Activated T-cell treated with anti-CD3 and anti-CD28 coated beads for 48 hours (primary cell): ENCODE data around the gene MKI67.
"Not testable (repeated sequence)": the region's sequence is repeated elsewhere in the genome, so short reads cannot be mapped to it uniquely, and the experiment has no call there.

ENCODE experiments used
- DNase-seq: peaks from one replicate; pipeline ENCODE4 v3.0.0-alpha.2; 2020; ENCODE audit warnings: low read depth

The MKI67 gene, protein sequence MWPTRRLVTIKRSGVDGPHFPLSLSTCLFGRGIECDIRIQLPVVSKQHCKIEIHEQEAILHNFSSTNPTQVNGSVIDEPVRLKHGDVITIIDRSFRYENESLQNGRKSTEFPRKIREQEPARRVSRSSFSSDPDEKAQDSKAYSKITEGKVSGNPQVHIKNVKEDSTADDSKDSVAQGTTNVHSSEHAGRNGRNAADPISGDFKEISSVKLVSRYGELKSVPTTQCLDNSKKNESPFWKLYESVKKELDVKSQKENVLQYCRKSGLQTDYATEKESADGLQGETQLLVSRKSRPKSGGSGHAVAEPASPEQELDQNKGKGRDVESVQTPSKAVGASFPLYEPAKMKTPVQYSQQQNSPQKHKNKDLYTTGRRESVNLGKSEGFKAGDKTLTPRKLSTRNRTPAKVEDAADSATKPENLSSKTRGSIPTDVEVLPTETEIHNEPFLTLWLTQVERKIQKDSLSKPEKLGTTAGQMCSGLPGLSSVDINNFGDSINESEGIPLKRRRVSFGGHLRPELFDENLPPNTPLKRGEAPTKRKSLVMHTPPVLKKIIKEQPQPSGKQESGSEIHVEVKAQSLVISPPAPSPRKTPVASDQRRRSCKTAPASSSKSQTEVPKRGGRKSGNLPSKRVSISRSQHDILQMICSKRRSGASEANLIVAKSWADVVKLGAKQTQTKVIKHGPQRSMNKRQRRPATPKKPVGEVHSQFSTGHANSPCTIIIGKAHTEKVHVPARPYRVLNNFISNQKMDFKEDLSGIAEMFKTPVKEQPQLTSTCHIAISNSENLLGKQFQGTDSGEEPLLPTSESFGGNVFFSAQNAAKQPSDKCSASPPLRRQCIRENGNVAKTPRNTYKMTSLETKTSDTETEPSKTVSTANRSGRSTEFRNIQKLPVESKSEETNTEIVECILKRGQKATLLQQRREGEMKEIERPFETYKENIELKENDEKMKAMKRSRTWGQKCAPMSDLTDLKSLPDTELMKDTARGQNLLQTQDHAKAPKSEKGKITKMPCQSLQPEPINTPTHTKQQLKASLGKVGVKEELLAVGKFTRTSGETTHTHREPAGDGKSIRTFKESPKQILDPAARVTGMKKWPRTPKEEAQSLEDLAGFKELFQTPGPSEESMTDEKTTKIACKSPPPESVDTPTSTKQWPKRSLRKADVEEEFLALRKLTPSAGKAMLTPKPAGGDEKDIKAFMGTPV (N-terminal part only)

DNA sequence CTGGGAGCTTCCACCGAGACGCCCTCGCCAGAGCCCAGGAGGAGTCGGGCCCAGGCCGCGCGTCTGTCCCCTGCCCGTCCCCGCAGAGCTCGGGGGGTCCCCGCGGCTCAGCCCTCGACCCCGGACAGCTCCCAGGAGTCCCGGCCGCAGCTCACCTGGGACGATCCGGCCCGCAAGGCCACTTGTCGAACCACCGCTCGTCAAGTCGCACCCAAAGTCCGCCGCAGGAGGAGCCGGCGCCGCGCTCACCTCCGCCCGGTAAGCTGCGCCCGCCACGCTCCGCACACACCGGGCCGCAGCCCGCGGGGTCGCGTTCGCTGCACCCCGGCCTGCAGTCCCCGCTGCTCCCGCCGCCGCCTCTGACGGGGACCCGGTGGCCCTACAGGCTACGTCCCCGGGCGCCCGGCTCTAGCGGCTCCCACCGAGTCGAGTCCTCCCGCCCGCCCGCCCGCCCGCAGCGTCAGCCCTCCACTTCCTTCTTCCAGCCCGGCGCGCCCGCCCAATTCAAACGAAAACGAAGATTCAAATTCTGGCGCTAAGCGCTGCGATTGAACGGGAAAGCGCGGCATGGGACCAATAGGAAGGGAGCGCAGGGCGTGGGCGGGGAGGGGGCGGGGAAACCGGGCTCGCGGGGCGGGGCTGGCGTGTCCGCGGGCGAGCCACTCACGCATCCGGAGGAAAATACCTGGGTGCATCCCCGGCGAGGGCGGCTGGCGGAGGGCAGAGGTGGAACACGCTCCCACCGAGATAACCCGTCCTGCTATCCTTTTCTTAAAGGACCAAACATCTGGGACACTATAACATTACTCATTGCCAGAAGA, at the start of gene MKI67:
Gene MKI67 (minus strand): TSS at position 480 of the 821 bp plus-strand sequence. CDS start 756 bp downstream, outside the sequence.
- DNase-seq = peak; percentile 85

GRCh38 chr10:128174581-128175559, 48.6 kb upstream of the MKI67 start:
- no peak for DNase-seq

DNA sequence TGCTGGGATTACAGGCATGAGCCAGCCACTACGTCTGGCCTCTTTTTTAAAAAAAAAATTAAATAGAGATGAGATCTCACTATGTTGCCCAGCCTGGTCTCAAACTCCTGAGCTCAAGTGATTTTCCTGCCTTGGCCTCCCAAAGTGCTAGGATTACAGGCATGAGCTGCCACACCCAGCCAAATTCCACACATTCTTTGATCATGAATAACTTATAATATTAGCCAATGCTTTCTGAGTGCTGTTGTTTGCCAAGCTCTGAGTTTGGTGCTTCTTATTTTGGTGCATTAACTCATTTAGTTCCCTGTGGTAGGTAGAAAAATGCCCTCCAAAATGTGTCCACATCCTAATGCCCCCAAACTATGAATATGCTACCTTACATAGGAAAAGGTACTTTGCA, 47.2 kb upstream of the MKI67 start:
- no peak for DNase-seq

GRCh38 chr10:128172756-128173155, 46.5 kb upstream of the MKI67 start:
- DNase-seq = no peak

DNA sequence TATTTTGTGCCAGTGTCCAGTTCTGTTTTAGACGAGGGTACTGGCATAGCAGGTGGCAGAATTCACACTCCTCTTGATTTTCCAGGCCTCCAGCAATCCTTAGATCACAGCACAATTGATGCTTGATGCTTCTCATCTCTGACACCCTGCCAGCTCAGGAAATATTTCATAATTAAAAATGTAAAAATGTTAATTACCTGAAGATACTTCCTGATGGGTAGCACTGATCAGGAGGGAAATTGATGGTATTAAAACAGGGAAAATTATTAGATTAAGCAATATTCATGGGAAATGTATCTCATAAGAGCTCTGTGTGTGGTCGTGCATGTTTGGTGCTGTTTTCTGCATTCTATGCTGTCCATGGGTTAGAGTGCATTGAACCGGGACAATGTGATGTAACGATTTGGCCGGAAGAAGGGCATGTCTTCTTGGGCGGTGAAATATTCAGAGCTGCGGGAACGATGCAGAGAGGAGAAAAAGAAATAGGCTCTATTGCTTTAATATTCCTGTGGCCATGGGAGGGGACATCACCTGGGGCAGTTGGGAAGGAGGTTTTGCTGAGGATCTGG, 43.7 kb upstream of the MKI67 start:
- DNase-seq = no peak

- DNase-seq = no peak
Observed at GRCh38 chr10:128167926-128168520, 41.8 kb upstream of the MKI67 start.

DNA sequence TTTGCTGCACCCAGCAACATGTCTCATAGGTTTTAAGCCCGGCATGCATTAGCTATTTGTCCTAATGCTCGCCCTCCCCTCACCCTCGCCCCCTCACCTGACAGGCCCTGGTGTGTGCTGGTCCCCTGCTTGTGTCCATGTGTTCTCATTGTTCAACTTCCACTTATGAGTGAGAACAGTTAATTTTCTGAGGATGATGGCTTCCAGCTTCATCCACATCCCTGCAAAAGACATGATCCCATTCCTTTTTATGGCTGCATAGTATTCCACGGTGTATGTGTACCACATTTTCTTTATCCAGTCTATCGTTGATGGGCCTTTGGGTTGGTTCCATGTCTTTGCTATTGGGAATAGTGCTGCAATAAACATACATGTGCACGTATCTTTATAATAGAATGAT, 40.9 kb upstream of the MKI67 start:
- not testable (repeated sequence) for DNase-seq

DNA sequence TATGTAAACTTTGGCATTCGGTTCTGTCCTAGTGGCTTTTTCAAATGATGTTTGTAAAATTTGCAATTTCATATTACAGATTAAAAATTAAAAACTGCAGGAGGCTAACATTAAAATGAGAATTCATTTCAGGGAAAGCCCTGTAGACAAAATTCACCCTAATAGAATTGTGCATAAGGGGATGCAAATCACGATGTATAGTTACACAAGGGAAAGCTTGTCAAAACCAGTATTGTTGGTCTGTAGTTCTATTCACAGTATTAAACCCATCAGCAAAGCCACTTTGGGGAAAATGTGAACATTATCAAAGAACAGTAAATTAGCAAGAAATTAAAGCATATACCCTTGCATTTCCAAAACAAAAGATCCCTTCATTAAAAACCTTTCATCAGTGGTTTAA, 39.9 kb upstream of the MKI67 start:
- no peak for DNase-seq

DNA sequence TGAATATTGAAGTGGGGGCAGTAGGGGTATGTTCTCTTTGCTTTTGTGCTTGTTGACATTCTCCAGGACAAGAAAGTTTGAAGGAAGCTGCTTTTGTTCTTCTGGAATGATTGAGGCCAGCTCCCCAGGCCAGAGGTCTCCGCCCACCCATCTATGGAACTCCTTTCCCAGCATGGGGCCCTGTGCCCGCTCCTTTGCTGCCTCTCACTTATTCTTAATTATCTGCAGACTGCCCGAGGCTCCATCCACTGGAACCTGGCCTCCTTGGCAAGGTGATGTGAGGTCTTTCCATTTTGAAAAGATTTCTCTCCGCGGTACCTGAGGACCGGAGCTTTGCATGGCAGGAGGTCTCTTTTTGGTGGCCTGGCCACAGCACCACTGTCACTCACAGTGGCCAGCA, 39.3 kb upstream of the MKI67 start:
- no peak for DNase-seq

- no peak for DNase-seq
Observed at GRCh38 chr10:128163701-128164100, 37.5 kb upstream of the MKI67 start.

DNA sequence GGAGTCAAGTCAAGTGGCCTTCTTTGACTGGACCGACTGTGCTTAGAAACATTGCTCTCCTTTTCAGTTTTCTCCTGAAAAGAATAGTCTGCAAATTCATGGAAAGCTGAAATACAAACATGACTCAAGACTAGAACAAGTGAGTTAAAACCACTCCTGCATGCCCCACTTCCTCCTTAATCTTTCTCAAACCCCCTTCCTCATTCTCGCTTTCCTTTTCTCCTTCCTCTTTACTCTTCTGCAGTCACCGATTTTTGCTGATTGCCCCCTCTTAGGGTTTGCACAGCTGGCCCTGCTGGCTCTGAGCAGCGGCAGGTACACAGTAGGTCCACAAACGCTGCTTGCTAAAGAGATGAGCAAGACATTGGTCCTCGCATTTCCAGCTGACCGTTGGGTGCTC, 34.8 kb upstream of the MKI67 start:
- no peak for DNase-seq

DNA sequence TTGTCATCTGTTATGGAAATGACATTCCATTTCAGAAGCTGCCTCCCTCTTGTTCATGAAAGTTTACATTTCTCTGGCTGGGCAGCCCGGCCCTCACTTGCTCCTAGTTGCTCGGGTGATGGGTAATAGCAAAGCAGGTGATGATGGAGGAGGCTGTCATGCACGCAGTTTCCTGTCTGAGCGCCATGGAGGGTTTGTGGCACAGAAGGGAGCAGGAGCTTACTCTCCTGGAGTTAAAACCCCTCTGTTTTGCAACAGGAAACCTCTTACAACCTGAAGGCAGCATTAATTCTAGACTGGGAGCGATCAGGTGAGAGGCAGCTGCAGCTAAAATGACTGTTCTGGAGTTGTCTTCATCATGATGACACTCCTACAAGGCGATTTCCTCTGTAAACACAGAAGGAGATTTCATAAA, 34.1 kb upstream of the MKI67 start:
- DNase-seq = no peak

- DNase-seq = no peak
Observed at GRCh38 chr10:128158021-128158795, 32.0 kb upstream of the MKI67 start.

GRCh38 chr10:128156999-128157755, 31.0 kb upstream of the MKI67 start:
- DNase-seq = no peak

GRCh38 chr10:128152741-128153580, 26.7 kb upstream of the MKI67 start:
- no peak for DNase-seq

DNA sequence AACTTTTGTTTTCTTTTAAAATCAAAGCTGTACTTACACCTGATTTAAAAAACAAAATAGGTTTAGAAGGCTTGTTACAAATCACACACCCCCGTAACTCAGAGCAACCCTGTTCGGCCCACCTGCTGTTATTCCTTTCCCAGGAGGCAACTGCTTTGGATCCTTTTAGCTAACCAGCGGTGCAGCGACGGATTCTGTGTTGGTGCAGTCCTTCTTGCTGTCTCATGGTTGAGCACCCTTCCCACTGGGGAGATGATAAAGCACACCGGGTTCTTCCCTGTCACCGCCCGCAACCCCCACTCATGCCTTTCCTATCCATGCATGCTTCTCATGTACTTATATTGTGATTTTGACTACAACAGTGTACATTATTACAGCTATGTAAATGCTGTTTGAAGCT, 24.8 kb upstream of the MKI67 start:
- DNase-seq = no peak

- no peak for DNase-seq
Observed at GRCh38 chr10:128150561-128150960, 24.3 kb upstream of the MKI67 start.
